ENCODE data around the gene BEND5. TPM values are rescaled to one million over a fixed set of nuclear protein-coding genes. Genes with fewer than 3 reads are reported as not detected.

BEND5 gene
- total RNA-seq, 4 donors from 2014 or later: 1.1 to 3.5 (median 1.4) TPM

- no peaks in the 10 kb centered on the region for H3K4me1 ChIP-seq
- ATAC-seq (no peak), DNase-seq (no peak)
- TF ChIP-seq CTCF (IDR thresholded peaks at IDR 0.05 in 4 of 5, conservative IDR thresholded peaks at IDR 0.05 in 1 of 5) (no peak), POLR2A (IDR thresholded peaks at IDR 0.05) (no peak)
- no peak overlapping the region for H3K27ac ChIP-seq
- H3K9me3 ChIP-seq: no peaks in the 10 kb centered on the region
- H3K4me3 ChIP-seq: no peak overlapping the region
- H3K36me3 ChIP-seq: no peaks in the 10 kb centered on the region
- intact Hi-C loops (cut with DNase I; ENCODE audit: low total_unique reads) (no loop called here), in situ Hi-C loops (cut with MboI; ENCODE audit: low sequenced_read_pairs in 4 of 4) (loop anchor here in 1 of 4 donors (25.0 kb wide), 2 partner anchors 575 to 1650 kb away; no protein-coding TSS in a partner anchor)
- peaks cover 0 to 5% (median 0%) of the 10 kb centered on the region in 3 donors for H3K27me3 ChIP-seq
These were observed 89.2 kb downstream of the BEND5 start for GRCh38 chr1:48687282-48688045.

GRCh38 chr1:48686159-48686558 is 90.5 kb downstream of the BEND5 start:
- in situ Hi-C loops (cut with MboI; ENCODE audit: low sequenced_read_pairs in 4 of 4): loop anchor here in 1 of 4 donors (25.0 kb wide), 2 partner anchors 574 to 1651 kb away; no protein-coding TSS in a partner anchor

GRCh38 chr1:48684381-48684780 is 92.3 kb downstream of the BEND5 start:
- Histone ChIP-seq H3K36me3 (no peaks in the 10 kb centered on the region), H3K9me3 (no peaks in the 10 kb centered on the region), H3K27me3 (no peaks in the 10 kb centered on the region), H3K4me3 (no peak overlapping the region), H3K27ac (no peak overlapping the region), H3K4me1 (no peaks in the 10 kb centered on the region)
- in situ Hi-C loops (cut with MboI; ENCODE audit: low sequenced_read_pairs in 4 of 4): loop anchor here in 1 of 4 donors (25.0 kb wide), 2 partner anchors 572 to 1653 kb away; no protein-coding TSS in a partner anchor
- ATAC-seq (no peak), DNase-seq (no peak)
- intact Hi-C loops (cut with DNase I; ENCODE audit: low total_unique reads): no loop called here
- TF ChIP-seq POLR2A (IDR thresholded peaks at IDR 0.05) (no peak), CTCF (IDR thresholded peaks at IDR 0.05 in 4 of 5, conservative IDR thresholded peaks at IDR 0.05 in 1 of 5) (no peak)

More at GRCh38 chr1:48686159-48686558, 90.5 kb downstream of the BEND5 start:
- ATAC-seq (no peak), DNase-seq (no peak)
- intact Hi-C loops (cut with DNase I; ENCODE audit: low total_unique reads): no loop called here
- no peaks in the 10 kb centered on the region for H3K36me3 ChIP-seq
- no peaks in the 10 kb centered on the region for H3K4me1 ChIP-seq
- H3K9me3 ChIP-seq: no peaks in the 10 kb centered on the region
- no peak overlapping the region for H3K27ac ChIP-seq
- no peak for TF ChIP-seq CTCF (IDR thresholded peaks at IDR 0.05 in 4 of 5, conservative IDR thresholded peaks at IDR 0.05 in 1 of 5)
- no peak for TF ChIP-seq POLR2A (IDR thresholded peaks at IDR 0.05)
- no peak overlapping the region for H3K4me3 ChIP-seq
- H3K27me3 ChIP-seq: no peaks in the 10 kb centered on the region

GRCh38 chr1:48683839-48684238 is 92.9 kb downstream of the BEND5 start:
- no peak for ATAC-seq
- in situ Hi-C loops (cut with MboI; ENCODE audit: low sequenced_read_pairs in 4 of 4): loop anchor here in 1 of 4 donors (25.0 kb wide), 2 partner anchors 572 to 1653 kb away; no protein-coding TSS in a partner anchor

More at GRCh38 chr1:48683839-48684238, 92.9 kb downstream of the BEND5 start:
- H3K27ac ChIP-seq: no peak overlapping the region
- no peaks in the 10 kb centered on the region for H3K27me3 ChIP-seq
- intact Hi-C loops (cut with DNase I; ENCODE audit: low total_unique reads): no loop called here
- H3K9me3 ChIP-seq: no peaks in the 10 kb centered on the region
- H3K4me1 ChIP-seq: no peaks in the 10 kb centered on the region
- no peak overlapping the region for H3K4me3 ChIP-seq
- TF ChIP-seq POLR2A (IDR thresholded peaks at IDR 0.05): no peak
- no peak for TF ChIP-seq CTCF (IDR thresholded peaks at IDR 0.05 in 4 of 5, conservative IDR thresholded peaks at IDR 0.05 in 1 of 5)
- DNase-seq: no peak
- no peaks in the 10 kb centered on the region for H3K36me3 ChIP-seq

Data from gastrocnemius medialis (tissue), 4 donors.